DND-41 (cell line): ENCODE measurements around the gene ABCG1.
A peak's percentile ranks its signal among the peaks of the same experiment; 100 is the strongest.

Experiments
- ATAC-seq: fragments of 200-7000 bp; cut with Tn5 transposase; 3 replicates; pipeline ENCODE4 v1.9.1; 2021; ENCODE audit warnings: low read depth; ENCODE audit not compliant: insufficient read depth
- DNase-seq: peaks from one replicate; pipeline ENCODE4 v3.0.0-alpha.2; 2020
- H2AFZ ChIP-seq: 2 replicates; pipeline ENCODE4 v1.6.0; 2012; ENCODE audit warnings: low read depth, low read length
- H3K27ac ChIP-seq: 2 replicates; pipeline ENCODE4 v1.5.1; 2012; ENCODE audit warnings: low read length, inconsistent platforms
- H3K27me3 ChIP-seq: fragments of 200-600 bp; sonication (generic); 2 replicates; pipeline ENCODE4 v1.6.0; 2012; ENCODE audit warnings: low read length, mild to moderate bottlenecking, inconsistent platforms; ENCODE audit not compliant: insufficient read depth, poor library complexity
- H3K36me3 ChIP-seq: 2 replicates; pipeline ENCODE4 v1.5.1; 2012; ENCODE audit warnings: low read length, inconsistent platforms; ENCODE audit not compliant: insufficient read depth
- H3K4me1 ChIP-seq: 2 replicates; pipeline ENCODE4 v1.5.1; 2012; ENCODE audit warnings: mild to moderate bottlenecking, low read length; ENCODE audit not compliant: insufficient read depth
- H3K4me2 ChIP-seq: 2 replicates; pipeline ENCODE4 v1.6.0; 2012; ENCODE audit warnings: mild to moderate bottlenecking, moderate library complexity, low read length, inconsistent platforms; ENCODE audit not compliant: insufficient read depth
- H3K4me3 ChIP-seq, 2 experiments: fragments of 200-600 bp in 1 of 2; shearing (Covaris generic) in 1 of 2; 2 replicates each; pipeline ENCODE4 v1.5.1; 2012 to 2016; ENCODE audit warnings: inconsistent platforms in 2 of 2, low read length in 2 of 2, mild to moderate bottlenecking in 2 of 2, low read depth in 1 of 2, moderate library complexity in 1 of 2
- H3K79me2 ChIP-seq: 2 replicates; pipeline ENCODE4 v1.6.0; 2012; ENCODE audit warnings: low read length, inconsistent platforms; ENCODE audit not compliant: insufficient read depth
- H3K9ac ChIP-seq: 2 replicates; pipeline ENCODE4 v1.6.0; 2012; ENCODE audit warnings: low read depth, mild to moderate bottlenecking, inconsistent platforms, low read length, moderate library complexity
- H3K9me3 ChIP-seq: 2 replicates; pipeline ENCODE4 v1.5.1; 2012; ENCODE audit warnings: low read length, moderate library complexity, mild to moderate bottlenecking, inconsistent platforms; ENCODE audit not compliant: insufficient read depth, severe bottlenecking
- H4K20me1 ChIP-seq: 2 replicates; pipeline ENCODE4 v1.6.0; 2012; ENCODE audit warnings: low read length; ENCODE audit not compliant: insufficient read depth
- EZH2 ChIP-seq: IDR thresholded peaks from 3 replicates; pipeline ENCODE4 v1.6.1; 2012; ENCODE audit warnings: borderline replicate concordance, low read depth, mild to moderate bottlenecking, moderate library complexity, low read length, inconsistent platforms; ENCODE audit not compliant: severe bottlenecking
- TF ChIP-seq, protein P1 (sequence below): IDR thresholded peaks from 2 replicates; pipeline ENCODE4 v1.5.1; 2012; ENCODE audit warnings: borderline replicate concordance, low read length, moderate library complexity, mild to moderate bottlenecking; ENCODE audit not compliant: poor library complexity, severe bottlenecking; ENCODE audit errors: extremely low read depth

ABCG1 gene

GRCh38 chr21:42234041-42234440, 15.1 kb downstream of the ABCG1 start:
- TF ChIP-seq EZH2, result no peak
- TF ChIP-seq, protein P1, sequence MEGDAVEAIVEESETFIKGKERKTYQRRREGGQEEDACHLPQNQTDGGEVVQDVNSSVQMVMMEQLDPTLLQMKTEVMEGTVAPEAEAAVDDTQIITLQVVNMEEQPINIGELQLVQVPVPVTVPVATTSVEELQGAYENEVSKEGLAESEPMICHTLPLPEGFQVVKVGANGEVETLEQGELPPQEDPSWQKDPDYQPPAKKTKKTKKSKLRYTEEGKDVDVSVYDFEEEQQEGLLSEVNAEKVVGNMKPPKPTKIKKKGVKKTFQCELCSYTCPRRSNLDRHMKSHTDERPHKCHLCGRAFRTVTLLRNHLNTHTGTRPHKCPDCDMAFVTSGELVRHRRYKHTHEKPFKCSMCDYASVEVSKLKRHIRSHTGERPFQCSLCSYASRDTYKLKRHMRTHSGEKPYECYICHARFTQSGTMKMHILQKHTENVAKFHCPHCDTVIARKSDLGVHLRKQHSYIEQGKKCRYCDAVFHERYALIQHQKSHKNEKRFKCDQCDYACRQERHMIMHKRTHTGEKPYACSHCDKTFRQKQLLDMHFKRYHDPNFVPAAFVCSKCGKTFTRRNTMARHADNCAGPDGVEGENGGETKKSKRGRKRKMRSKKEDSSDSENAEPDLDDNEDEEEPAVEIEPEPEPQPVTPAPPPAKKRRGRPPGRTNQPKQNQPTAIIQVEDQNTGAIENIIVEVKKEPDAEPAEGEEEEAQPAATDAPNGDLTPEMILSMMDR, result no peak
- Histone ChIP-seq H3K36me3 (peaks cover 18% of the 10 kb centered on the region; the same call in 1 of the 2 replicates), H3K27ac (peak overlapping the region; percentile 99), H3K4me3 (peak overlapping the region in 1 of 2 experiments; percentile 43; a peak in 1 of 4 replicates), H4K20me1 (no peaks in the 10 kb centered on the region), H3K9ac (peak overlapping the region; percentile 59), H3K4me1 (peaks cover 100% of the 10 kb centered on the region), H3K79me2 (peaks cover 78% of the 10 kb centered on the region), H3K4me2 (peak overlapping the region; percentile 62), H3K27me3 (no peaks in the 10 kb centered on the region), H3K9me3 (no peaks in the 10 kb centered on the region), H2AFZ (no peak overlapping the region)
- DNase-seq, result no peak
- ATAC-seq, result no peak

DNA sequence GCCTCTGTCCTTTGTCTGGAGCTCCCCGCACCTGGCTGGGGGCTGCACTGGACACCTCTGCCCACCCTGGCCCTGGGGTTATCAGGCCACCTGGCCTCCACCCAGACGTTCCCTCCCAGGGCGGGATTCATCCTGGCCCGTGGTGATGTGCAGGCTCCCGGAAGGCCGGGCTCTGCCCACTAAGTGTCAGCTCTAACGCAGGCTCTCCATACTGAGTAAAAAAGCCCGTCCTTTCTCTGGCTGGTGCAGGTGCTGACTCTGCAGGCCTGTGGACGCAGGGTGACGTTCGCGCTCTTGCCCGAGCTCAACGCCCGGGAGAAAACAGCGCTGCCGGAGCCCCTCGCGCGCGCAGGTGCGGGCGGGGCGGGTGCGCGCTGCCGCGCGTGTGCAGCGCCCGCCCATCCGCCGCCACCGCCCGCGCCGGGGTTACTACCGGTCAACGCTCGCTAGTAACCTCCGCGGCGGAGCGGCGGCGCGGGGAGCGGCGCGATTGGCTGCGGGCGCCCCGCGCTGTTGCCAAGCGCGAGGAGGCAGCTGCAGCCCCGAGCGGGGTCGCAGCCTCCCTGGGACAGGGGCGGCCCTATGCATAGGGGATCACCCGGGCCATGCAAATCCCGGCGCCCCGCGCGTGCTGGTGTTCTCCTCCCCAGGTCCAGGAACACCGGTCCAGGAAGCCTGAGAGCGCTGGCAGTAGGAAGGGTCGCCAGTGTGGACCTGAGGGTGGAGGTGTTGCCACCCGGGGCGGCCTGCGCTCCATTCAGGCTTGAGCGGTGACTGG, 15.7 kb downstream of the ABCG1 start:
- DNase-seq, result peak; percentile 84
- peak overlapping the region; percentile 59 for H3K9ac ChIP-seq
- no peak for TF ChIP-seq EZH2
- TF ChIP-seq, protein P1, result peak; percentile 23

DNA sequence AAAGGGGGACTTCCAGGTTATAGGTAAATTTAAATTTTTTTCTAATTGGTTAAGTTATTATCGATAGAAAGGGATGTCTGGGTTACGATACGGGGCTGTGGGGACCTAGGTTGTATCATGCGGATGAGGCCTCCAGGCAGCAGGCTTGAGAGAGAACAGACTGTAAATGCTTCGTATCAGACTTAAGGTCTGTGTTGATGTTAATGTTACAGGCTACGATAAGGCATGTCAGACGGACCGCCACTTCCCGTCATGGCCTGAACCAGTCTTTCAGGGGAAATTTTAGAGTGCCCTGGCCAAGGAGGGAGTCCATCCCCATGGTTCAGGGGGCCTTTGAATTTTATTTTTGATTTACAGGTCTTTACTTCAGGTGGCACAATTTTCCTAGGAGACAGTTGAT, 16.7 kb downstream of the ABCG1 start:
- no peak for DNase-seq
- no peak for ATAC-seq
- TF ChIP-seq, protein P1, result no peak
- Histone ChIP-seq H3K79me2 (peaks cover 77% of the 10 kb centered on the region), H3K4me1 (peaks cover 87% of the 10 kb centered on the region), H4K20me1 (peaks cover 6% of the 10 kb centered on the region; the same call in 1 of the 2 replicates), H3K9me3 (no peaks in the 10 kb centered on the region), H3K4me3 (no peak overlapping the region), H3K9ac (peak overlapping the region; percentile 27; the same call in 1 of the 2 replicates), H3K27me3 (no peaks in the 10 kb centered on the region), H3K27ac (peak overlapping the region; percentile 43), H2AFZ (no peak overlapping the region), H3K4me2 (no peak overlapping the region; the same call in 1 of the 2 replicates), H3K36me3 (peaks cover 11% of the 10 kb centered on the region; the same call in 1 of the 2 replicates)

More for the DNA sequence above, 15.7 kb downstream of the ABCG1 start:
- H2AFZ ChIP-seq, result peak overlapping the region; percentile 45; the same call in 1 of the 2 replicates
- H3K27me3 ChIP-seq, result no peaks in the 10 kb centered on the region
- peaks cover 78% of the 10 kb centered on the region for H3K79me2 ChIP-seq
- peak overlapping the region in 1 of 2 experiments; percentile 43; a peak in 2 of 4 replicates for H3K4me3 ChIP-seq
- peaks cover 96% of the 10 kb centered on the region for H3K4me1 ChIP-seq
- peak overlapping the region; percentile 62 for H3K4me2 ChIP-seq
- H3K9me3 ChIP-seq, result no peaks in the 10 kb centered on the region
- peak; percentile 66 for ATAC-seq
- H4K20me1 ChIP-seq, result 0 out of 2 replicates have a peak, but pooled peaks cover under 1% of the 10 kb centered on the region
- H3K27ac ChIP-seq, result peak overlapping the region; percentile 99
- peaks cover 17% of the 10 kb centered on the region; the same call in 1 of the 2 replicates for H3K36me3 ChIP-seq
